ENCODE data around the gene DPT. TPM values are rescaled to one million over a fixed set of nuclear protein-coding genes. Genes with fewer than 3 reads are reported as not detected.

Gene DPT
- polyA plus RNA-seq, 3 donors = not detected

GRCh38 chr1:168760781-168761180 is 31.8 kb upstream of the DPT start:
- H3K27ac Mint-ChIP-seq = no peak overlapping the region

GRCh38 chr1:168760241-168760640 is 31.2 kb upstream of the DPT start:
- Histone ChIP-seq H4K20me1 (ENCODE audit: insufficient read depth, low read length) (no peaks in the 10 kb centered on the region), H3K4me1 (ENCODE audit: control insufficient read depth in 1 of 2, insufficient read depth in 2 of 2, low read length in 2 of 2) (no peaks in the 10 kb centered on the region), H3K36me3 (replicated peaks in 1 of 2; ENCODE audit: control insufficient read depth in 1 of 2, insufficient read depth in 2 of 2, low read length in 2 of 2) (no peaks in the 10 kb centered on the region), H3K27ac (ENCODE audit: low read depth in 1 of 2, low read length in 2 of 2) (no peak overlapping the region), H3K9ac (ENCODE audit: insufficient read depth, low read length, poor library complexity, severe bottlenecking) (no peak overlapping the region), H2AFZ (ENCODE audit: insufficient read depth, low read depth, low read length, poor library complexity, severe bottlenecking) (no peak overlapping the region), H3K9me3 (replicated peaks in 1 of 2; ENCODE audit: control insufficient read depth in 1 of 2, insufficient read depth in 1 of 2, low read length in 2 of 2) (no peaks in the 10 kb centered on the region), H3K4me3 (replicated peaks in 1 of 3; ENCODE audit: low read depth in 2 of 3, low read length in 3 of 3) (no peak overlapping the region), H3K4me2 (replicated peaks; ENCODE audit: extremely low read depth, low read length, poor library complexity, severe bottlenecking) (no peak overlapping the region), H3K27me3 (ENCODE audit: control insufficient read depth in 2 of 2, insufficient read depth in 2 of 2, low read length in 2 of 2) (no peaks in the 10 kb centered on the region), H3K79me2 (ENCODE audit: insufficient read depth, low read length) (no peaks in the 10 kb centered on the region)
- TF ChIP-seq CTCF (IDR thresholded peaks at IDR 0.05) = no peak
- WGBS (ENCODE audit: insufficient coverage) = 100% methylated on average over 1 of the region's 2 CpGs
- intact Hi-C loops (cut with micrococcal nuclease) = no loop called here
- Mint-ChIP-seq H3K9me3 (peaks cover 0 to 3% (median 0%) of the 10 kb centered on the region in 7 donors), H3K4me3 (no peak overlapping the region), H3K27me3 (ENCODE audit: low read depth in 3 of 3) (peaks cover 0 to 1% (median 0%) of the 10 kb centered on the region in 3 donors), H3K4me1 (no peaks in the 10 kb centered on the region), H3K27ac (no peak overlapping the region), H3K36me3 (no peaks in the 10 kb centered on the region)
- no peak for DNase-seq

More at GRCh38 chr1:168760781-168761180, 31.8 kb upstream of the DPT start:
- Histone ChIP-seq H2AFZ (ENCODE audit: insufficient read depth, low read depth, low read length, poor library complexity, severe bottlenecking) (no peak overlapping the region), H3K4me3 (replicated peaks in 1 of 3; ENCODE audit: low read depth in 2 of 3, low read length in 3 of 3) (no peak overlapping the region), H3K4me2 (replicated peaks; ENCODE audit: extremely low read depth, low read length, poor library complexity, severe bottlenecking) (no peak overlapping the region), H4K20me1 (ENCODE audit: insufficient read depth, low read length) (no peaks in the 10 kb centered on the region), H3K36me3 (replicated peaks in 1 of 2; ENCODE audit: control insufficient read depth in 1 of 2, insufficient read depth in 2 of 2, low read length in 2 of 2) (no peaks in the 10 kb centered on the region), H3K4me1 (ENCODE audit: control insufficient read depth in 1 of 2, insufficient read depth in 2 of 2, low read length in 2 of 2) (no peaks in the 10 kb centered on the region), H3K9ac (ENCODE audit: insufficient read depth, low read length, poor library complexity, severe bottlenecking) (no peak overlapping the region), H3K27me3 (ENCODE audit: control insufficient read depth in 2 of 2, insufficient read depth in 2 of 2, low read length in 2 of 2) (no peaks in the 10 kb centered on the region), H3K9me3 (replicated peaks in 1 of 2; ENCODE audit: control insufficient read depth in 1 of 2, insufficient read depth in 1 of 2, low read length in 2 of 2) (no peaks in the 10 kb centered on the region), H3K79me2 (ENCODE audit: insufficient read depth, low read length) (no peaks in the 10 kb centered on the region), H3K27ac (ENCODE audit: low read depth in 1 of 2, low read length in 2 of 2) (no peak overlapping the region)
- Mint-ChIP-seq H3K4me3 (no peak overlapping the region), H3K27me3 (ENCODE audit: low read depth in 3 of 3) (peaks cover 0 to under 1% (median 0%) of the 10 kb centered on the region in 3 donors), H3K9me3 (no peaks in the 10 kb centered on the region), H3K36me3 (no peaks in the 10 kb centered on the region), H3K4me1 (no peaks in the 10 kb centered on the region)
- DNase-seq = no peak
- WGBS (ENCODE audit: insufficient coverage) = no CpG with 5 or more reads among the region's 4 CpGs
- TF ChIP-seq CTCF (IDR thresholded peaks at IDR 0.05) = no peak
- intact Hi-C loops (cut with micrococcal nuclease) = no loop called here

All from CD14-positive monocyte (primary cell).